HG03378 (cell line): Measurements from ENCODE around the gene PRR14L.
A peak's percentile ranks its signal among the peaks of the same experiment; 100 is the strongest.
"Not testable (repeated sequence)": the region's sequence is repeated elsewhere in the genome, so short reads cannot be mapped to it uniquely, and the experiment has no call there.

Experiments
- ATAC-seq: cut with Tn5 transposase; IDR thresholded peaks from one replicate; pipeline ENCODE4 v1.9.1; 2021; ENCODE audit warnings: mild to moderate bottlenecking, moderate library complexity; ENCODE audit not compliant: unreplicated experiment

PRR14L gene

GRCh38 chr22:31683181-31684105 is 66.5 kb downstream of the PRR14L start:
- no peak for ATAC-seq

GRCh38 chr22:31682751-31683150 is 67.2 kb downstream of the PRR14L start:
- no peak for ATAC-seq

- ATAC-seq: no peak
Measured at GRCh38 chr22:31681349-31682345, 68.3 kb downstream of the PRR14L start.

- ATAC-seq: no peak
Measured at GRCh38 chr22:31680861-31681341, 69.0 kb downstream of the PRR14L start.

- no peak for ATAC-seq
Measured at GRCh38 chr22:31678748-31679147, 71.2 kb downstream of the PRR14L start.

- peak; percentile 80 for ATAC-seq
Measured at GRCh38 chr22:31676700-31677099, 73.2 kb downstream of the PRR14L start.

GRCh38 chr22:31674219-31674618 is 75.7 kb downstream of the PRR14L start:
- not testable (repeated sequence) for ATAC-seq

- ATAC-seq: not testable (repeated sequence)
Measured at GRCh38 chr22:31668849-31669248, 81.1 kb downstream of the PRR14L start.

- no peak for ATAC-seq
Measured at GRCh38 chr22:31662668-31663037, 87.3 kb downstream of the PRR14L start.

- peak; percentile 75 for ATAC-seq
Measured at GRCh38 chr22:31661851-31662667, 87.9 kb downstream of the PRR14L start, which contains the start of gene PISD. Gene PISD (minus strand): TSS chr22:31662215. CDS start chr22:31662208, 7 bp downstream.

- ATAC-seq: not testable (repeated sequence)
Measured at GRCh38 chr22:31660860-31661341, 89.0 kb downstream of the PRR14L start.

- ATAC-seq: no peak
Measured at GRCh38 chr22:31659246-31659645, 90.7 kb downstream of the PRR14L start.

- ATAC-seq: no peak
Measured at GRCh38 chr22:31654408-31654807, 95.5 kb downstream of the PRR14L start.

- no peak for ATAC-seq
Measured at GRCh38 chr22:31653944-31654343, 96.0 kb downstream of the PRR14L start.

GRCh38 chr22:31652911-31653684 is 96.8 kb downstream of the PRR14L start:
- ATAC-seq: no peak

GRCh38 chr22:31652088-31652487 is 97.8 kb downstream of the PRR14L start:
- no peak for ATAC-seq

GRCh38 chr22:31651664-31652063 is 98.3 kb downstream of the PRR14L start:
- no peak for ATAC-seq

- no peak for ATAC-seq
Measured at GRCh38 chr22:31650391-31650790, 99.5 kb downstream of the PRR14L start.
